Smooth muscle cell of the brain vasculature (primary cell): ENCODE data around the gene RPL27A.

Experiments
- DNase-seq: peaks from one replicate; pipeline ENCODE4 v3.0.0-alpha.2; 2012; ENCODE audit warnings: low read depth, low spot score

Gene RPL27A

DNA sequence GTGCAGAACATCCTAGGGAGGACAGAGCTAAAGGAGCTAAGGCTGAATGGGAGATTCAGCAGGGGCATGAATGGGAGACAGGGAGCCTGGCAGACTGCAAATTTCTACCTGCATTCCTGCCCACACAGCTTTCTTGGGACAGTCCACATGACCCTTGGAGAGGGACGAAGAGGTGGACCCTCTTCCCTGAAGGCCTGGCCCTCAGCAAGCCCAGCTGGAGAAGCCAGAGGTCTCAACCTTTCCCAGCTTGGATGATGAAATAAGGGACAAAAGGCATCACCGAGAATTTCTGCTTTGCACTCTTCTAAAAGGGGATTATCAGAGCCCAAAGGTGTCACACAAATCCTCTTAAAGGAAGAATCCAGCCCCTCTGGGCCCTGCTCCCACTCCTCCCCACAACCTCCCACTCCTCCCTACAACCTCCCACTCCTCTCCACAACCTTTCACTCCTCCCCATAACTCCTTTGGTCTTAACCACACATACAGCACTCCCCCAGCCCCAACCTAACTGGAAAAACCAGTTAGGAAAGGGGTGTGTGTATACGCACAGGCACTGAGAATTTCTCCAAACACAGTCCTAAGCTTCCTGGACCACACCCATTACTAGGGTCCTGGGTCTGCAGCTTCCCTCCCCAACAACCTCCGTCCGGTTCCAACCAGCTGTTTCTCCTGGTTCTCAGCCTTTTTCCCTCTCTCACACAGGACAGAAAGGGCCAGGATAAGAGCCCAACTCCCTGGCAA lies 38.4 kb downstream of the RPL27A start:
- no peak for DNase-seq

DNA sequence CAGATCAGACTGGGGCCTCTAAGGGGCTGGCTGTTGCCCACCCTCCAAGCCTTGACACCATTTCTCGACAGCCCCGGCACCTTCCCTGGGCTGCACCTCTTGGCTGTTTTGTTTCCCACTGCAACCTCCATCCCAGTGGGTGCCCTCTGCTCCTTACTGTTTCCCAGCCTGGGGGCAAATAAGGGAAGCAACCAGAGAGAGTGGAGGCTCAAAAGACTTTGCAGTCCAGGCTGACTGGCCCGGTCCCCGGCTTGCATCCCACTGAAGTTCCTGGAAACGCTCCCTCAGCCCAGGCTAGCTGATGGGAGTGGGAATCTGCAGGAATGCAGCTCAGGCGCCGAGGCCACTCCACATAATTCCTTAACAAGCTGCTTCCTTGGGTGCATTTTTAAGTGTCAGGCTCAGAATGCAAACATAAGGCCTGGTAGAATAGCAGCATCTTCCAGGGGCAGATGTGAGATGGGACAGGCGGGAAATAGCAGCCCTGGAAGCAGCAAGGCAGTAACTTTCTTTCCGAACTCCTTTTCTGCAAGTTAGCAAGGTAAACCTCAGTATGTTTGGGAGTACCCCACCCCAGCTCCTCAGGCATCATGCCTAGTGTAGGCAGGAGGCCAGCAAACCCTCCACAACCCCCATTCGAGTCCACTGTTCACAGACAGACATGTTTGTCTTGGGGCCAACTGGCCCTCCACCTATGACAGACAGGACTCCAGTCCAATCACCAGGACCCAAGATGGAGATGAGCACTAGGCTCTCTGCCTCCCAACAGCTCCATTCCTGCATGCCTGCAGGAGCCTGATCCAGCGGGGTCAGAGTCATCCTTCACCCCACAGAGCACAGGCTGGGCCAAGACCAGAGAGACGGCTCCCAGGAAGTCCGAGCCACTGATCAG lies 39.3 kb downstream of the RPL27A start:
- no peak for DNase-seq

DNA sequence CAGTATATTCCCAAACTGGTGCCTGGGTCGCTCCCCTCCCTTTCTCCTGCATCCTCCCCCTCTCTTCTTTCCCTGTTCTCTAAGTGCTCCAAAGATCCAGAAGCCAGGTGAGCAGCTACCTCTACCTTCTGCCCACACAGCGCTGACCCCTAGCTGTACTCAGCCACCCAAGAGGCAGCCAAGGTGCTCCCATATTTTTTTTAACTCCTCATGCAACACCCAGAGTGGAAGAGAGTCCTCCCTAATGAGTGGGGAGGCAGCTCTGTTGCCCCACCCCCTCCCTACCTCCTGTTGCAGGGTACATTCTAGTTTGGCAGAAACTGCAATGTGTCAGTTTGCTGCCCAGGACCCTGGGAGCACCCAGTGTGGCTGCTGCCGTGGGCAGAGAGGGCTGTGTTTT lies 40.2 kb downstream of the RPL27A start:
- DNase-seq: no peak

DNA sequence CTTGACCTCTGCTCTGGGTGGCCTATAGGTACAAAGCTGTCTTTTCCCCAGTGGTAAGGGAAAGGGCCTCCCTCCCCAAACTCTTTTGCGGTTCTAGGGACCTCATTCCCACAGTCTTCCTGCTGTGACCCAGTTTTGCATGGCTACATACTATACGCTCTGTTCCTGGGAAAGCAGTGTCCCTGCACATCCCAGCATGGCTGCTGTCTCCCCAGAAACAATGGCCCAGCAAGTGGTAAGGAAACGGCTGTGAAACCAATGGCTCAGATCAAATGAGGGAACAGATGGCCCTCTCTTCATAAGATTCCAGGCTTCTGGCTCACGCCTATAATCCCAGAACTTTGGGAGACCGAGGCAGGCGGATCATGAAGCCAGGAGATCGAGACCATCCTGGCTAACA lies 41.1 kb downstream of the RPL27A start:
- DNase-seq: no peak

DNA sequence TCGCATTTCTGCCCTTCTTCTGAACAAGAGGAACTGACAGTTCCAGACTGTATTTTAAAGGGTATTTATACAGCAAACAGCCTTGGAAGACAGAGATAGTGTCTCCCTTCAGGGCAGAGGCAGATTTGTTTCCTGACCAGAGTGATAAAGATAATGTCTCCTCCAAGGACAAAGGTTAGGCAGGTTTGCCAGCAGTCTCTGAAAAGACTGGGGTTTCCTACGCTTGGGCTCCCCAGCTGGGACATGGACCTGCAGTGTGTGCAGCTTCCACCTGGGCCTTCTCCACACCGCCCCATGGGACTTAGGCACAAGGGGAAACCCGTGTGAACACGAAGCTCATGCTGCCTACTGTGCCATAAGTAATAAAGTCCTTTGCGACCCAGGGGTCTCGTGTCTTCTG lies 42.1 kb downstream of the RPL27A start:
- no peak for DNase-seq

DNA sequence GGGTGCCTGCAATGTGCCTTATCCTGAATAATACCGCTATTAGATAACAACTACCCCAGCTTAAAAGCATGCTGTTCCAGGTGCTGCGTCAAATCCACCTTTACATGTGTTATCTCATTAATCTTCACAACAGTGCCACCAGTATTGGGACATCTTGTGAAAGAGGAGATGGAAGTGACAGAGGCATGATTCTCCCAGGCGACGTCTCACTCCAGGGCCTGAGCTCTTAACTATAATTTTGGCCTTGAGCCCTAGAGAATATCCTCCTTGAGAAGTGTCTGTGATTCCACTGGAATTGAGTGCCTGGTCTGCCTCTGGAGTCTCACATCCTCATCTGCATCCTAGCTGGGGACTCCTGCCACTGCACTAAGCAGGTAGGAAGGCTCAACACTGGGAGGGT lies 43.8 kb downstream of the RPL27A start:
- no peak for DNase-seq

DNA sequence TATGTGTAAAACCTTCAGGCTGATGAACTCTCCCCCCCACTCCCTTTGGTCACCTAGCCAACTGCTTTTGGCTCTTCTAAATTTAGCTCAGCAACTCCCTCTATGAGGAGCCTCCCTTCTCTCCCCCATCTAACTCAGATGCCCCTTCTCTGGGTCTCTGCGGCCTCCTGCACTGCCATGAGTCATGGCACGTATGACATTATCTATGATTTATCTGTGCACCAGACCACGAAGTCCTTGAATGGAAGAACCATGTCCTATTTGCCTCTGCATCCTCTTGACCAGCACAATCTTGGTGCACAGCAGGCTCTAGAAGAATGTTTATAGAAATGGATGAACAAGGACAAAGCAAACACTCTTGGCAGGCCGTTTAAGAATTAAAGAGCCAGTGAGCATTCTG lies 46.0 kb downstream of the RPL27A start:
- DNase-seq: no peak

DNA sequence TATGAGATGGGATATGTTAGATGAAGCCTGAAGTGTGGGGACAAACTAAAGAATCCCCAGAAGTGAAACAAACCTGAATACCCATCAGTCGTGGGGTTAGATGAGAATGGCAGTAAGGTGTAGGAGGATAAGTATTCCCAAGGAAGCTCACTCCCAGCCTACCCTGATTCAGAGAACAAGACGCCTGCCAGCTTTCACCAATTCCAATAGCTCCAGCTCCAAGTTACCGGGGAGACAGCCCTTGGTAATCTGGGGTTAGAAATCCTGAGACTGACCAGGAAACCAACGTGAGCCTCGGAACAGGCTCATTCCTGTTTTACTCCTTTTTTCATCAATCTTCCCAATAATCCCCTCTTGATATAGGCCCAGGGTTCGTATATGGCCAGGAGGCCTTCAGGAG lies 46.5 kb downstream of the RPL27A start:
- DNase-seq: no peak

DNA sequence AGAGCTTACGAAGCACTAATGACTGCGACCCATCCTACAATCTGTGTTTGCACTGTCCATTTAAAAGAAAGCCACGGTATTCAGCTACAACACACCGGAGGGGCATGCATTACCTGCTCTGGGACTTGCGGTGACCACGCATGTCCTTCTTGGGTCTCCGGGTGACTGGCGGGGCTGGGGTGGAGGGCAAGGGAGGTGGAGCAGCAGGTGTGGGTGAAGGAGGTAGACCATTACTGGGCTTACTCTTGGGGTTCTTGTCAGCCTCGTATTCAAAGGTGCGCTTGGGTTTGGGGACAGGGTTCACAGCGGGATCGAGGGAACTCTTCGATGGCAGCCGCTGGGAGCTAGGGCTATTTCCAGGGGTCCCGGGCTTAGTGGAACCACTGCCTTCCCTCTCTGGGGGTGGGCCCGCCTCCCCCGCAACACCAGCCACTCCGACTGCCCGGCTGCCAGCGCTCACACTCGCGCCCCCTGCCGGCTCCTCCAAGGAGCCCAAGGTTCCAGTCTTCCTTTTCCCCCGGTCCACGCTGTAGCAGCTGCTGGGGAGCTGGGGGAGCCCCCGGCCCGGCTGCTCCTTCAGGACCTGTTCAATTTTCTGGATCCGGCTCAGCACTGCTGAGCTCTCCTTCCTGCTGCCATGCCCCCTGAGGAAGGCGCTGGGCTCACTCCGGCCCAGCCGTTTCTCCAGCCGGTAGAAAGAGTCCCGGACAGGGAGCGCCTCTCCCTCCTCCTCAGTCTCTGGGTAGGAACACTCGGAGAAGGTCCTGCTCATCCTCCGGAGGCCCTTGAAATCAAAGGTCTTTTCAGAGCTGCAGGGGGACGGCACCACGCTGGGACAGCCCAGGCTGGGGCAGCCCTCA lies 47.5 kb downstream of the RPL27A start:
- DNase-seq: no peak

DNA sequence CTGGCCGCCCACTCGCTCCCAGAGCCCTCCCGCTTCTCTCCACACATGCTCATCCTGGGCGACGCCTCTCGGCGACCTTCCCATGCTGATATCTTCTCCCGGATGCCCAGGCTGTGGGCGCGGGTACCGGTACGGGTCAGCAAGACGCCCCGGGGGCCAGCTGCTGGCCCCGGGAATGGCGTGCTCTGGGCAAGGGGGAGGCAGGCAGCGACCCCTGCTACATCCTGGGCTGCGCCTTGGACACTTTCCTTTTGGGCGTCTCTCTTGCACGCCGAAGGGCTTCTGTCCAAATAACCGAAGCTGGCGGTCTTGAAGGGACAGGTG lies 48.1 kb downstream of the RPL27A start:
- DNase-seq: no peak

DNA sequence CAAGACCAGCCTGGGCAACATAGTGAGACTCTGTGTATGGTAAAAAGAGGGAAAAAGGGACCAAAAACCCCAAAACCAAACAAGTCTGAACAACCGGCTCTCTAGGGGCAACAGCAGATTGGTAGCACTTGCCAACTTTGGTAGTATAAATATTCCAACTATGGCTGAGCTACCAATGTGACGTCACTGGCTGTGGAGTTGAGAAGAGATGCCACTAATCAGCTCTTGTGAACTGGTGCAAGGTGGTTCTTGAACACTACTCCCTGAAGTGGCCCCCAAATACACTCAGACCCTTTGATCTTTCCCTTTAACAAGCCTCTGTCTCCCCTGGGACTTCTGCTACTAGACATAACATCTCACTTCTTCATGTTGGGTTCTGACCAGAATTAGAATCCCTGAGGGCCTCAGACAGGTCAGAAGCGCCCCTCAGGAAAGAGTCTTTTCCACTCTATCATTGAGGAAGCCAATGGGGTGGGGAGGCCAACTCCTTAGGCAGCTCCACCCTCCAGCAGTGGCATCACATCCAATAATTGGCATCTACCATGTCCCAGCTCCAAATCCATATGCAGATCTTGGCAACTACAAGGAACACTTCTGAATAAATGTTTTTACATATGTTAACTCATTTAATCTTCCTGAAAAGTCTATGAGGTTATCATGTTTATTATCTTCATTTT lies 49.2 kb downstream of the RPL27A start:
- DNase-seq: no peak

DNA sequence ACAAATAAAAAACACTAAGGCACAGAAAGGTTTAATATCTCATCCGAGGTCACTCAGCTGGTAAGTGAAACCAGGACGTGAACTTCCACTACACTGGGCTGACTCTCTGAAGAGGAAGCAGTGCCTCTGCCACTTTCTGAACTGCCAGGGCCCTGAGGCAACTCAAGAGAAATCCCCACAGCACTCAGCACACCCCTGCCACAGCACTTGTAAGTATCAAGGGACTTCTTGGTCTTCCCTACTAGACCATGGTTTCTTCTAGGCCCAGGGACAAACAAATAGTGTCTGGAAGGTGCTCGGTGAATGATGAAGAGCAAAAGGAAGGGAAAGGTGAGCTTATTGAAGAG lies 49.7 kb downstream of the RPL27A start:
- DNase-seq: no peak

DNA sequence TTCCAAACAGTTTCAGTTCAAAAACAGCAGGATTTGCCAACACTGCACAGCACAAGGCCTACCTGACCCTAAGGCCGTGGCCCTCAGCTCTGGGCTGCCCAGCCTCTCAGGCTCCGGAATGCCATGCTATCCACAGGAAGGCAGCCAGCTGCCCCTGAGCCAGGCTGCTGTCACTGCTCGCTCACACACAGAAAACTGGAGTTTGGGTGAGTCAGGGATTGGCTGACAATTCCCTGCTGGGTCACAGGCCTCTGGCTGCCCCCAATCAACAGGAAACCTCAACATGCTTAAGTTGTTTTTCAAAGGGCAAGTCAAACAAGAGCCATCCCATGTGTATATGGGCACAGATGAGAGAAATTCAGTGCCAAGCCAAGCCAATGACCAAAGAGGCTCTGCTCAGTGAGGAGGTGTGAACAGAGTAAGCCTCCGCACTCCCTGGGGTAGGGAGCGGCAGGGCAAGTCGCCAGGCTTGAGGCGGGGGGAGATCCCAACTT lies 50.2 kb downstream of the RPL27A start:
- peak; percentile 64 for DNase-seq

DNA sequence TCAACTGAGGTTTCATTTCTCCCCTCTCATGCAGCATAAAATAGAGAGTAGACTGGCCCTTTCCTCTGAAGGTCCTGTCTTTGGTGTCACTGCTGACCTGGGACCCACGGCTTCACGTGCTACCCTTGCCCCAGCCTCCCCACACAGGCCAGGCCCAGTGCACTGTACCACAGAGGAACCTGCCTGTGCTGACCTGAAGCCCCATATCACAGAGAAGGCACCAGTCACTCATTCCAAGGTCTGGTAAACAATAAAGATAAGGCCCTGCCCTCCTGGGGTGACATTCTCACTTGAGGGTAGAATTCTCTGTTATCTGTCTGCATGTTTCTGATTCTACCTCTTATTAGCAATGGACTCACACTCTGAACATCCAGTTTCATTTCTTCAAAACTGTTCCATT lies 51.3 kb downstream of the RPL27A start:
- DNase-seq: no peak

DNA sequence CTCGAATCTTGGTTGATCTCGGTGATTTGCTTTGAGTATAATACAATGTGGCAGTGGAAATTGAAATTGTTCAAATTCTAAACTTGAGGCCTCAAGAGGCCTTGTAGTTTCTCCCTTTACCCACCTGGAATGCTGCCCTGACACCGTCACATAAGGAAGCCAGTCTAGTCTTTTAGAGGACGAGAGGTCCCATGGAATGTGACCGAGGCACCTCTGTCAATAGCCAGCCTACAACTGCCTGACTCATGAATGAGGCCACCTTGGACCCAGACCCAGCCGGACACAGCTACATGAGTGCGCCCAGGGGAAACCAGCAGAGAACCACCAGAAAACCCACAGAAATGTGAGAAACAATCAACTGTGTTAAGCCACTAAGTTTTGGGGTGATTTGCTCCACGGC lies 52.5 kb downstream of the RPL27A start:
- DNase-seq: no peak

DNA sequence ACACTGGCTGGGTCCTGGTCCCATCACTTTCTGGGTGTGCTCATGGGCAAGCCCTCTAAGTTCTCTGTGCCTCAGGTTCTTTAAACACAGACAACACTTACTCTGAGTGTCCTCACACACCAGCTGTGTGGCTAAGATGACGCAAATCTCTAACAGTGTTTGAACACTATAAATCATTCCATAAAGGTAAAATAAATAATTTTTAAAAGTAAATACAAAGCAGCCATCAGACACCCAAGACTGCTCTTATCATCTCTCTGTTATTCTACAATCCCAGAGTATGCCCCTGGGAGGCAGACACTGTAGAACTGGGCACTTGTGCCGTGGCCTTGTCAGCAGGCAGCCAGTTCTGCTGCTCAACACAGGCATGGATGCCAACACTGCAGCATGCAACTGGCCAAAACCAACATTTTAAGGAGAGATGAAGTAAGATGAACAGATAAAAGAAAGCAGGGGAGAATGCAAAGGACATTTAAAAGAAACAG lies 56.8 kb downstream of the RPL27A start:
- DNase-seq: no peak
